GM18858 (cell line): ENCODE data around the gene CHD5.

Experiments
- ATAC-seq: cut with Tn5 transposase; IDR thresholded peaks from one replicate; pipeline ENCODE4 v1.9.1; 2021; ENCODE audit not compliant: unreplicated experiment

The CHD5 gene

DNA sequence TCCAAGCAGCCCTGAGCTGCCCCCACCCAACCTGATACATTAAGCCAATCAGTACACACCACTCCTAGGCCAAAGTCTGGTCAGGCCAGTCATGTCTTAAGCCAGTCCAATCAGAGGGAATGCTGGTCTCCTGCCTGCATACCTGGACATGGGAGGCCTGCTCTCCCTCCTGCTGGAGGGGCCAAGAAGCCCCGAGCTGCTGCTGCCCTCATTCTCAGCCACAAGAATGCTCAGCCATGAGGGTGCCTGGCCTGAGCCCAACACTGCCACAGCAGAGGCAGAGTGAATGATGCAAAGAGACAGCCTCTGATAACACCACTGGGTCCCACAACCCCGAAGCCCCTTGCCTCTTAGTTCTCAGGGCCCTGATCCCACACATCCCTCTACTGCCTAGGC is 23.0 kb downstream of the CHD5 start:
- ATAC-seq = no peak

DNA sequence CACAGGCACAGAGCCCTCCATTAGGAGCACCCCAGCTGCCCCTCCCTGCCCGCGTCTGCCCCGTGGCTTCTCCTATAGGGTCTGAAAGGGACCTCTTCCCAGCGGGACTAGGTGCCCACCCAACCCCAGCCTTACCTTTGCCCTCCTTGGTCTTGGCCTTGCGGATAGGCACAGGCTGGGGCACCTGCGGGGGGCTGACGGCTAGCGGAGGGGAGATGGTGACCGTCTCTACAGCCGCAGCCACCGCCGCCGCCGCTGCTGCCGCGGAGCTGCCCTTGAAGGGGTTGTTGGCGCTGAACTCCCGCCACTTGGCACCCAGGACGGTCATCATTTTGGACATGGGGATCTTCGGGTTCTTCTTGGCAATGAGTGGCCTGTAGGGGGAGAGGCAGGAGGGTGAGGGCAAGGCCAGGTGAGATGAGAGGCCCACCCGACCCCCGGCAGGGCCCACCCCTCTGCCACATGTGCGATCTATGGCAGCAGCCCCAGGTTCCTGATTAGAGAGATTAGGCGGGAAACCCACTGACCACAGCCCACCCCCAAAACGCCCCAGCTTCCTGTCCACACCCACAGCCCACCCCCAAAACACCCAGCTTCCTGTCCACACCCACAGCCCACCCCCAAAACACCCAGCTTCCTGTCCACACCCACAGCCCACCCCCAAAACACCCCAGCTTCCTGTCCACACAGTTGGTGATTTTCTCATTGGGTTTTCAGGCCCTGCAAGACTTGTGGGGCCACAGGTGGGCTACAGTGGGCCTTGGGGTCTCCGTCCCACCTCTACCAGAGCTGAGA is 25.4 kb downstream of the CHD5 start:
- no peak for ATAC-seq

DNA sequence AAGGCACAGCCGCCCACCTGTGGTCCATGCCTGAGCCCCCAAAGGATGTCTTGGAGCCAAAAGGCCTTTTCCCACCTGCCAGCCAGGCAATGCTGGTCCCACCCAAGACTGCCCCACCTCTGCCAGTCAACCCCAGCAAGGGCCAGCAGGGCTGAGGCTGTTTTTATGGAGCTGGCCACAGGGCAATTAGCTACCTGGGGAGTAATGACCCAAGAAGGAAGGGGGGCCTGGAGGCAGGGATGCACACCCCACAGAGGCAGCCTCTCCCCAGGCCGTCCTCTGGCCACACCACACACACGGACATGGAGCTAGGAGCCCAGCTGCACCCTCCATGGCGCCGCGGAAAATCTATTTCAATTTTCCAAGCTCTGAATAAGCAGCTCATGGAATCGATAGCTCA is 27.2 kb downstream of the CHD5 start:
- no peak for ATAC-seq

DNA sequence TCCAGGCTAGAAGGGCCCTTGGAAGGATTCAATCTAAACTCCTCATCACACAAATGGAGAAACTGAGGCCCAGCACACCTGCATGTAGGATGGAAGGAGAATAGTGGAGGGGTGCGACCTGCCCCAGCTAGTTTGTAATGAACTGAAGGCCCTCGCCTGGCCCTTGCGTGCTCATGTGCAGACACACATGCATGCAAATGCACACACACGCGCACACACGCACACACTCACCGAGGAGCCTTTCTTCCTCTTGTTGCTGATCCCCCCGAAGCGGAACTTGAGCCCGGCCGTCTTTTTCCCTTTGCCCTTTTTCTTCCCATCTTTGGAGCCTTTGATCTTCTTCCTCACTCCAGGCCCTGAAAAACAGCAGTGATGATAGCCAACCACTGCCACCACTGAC is 27.9 kb downstream of the CHD5 start:
- no peak for ATAC-seq

DNA sequence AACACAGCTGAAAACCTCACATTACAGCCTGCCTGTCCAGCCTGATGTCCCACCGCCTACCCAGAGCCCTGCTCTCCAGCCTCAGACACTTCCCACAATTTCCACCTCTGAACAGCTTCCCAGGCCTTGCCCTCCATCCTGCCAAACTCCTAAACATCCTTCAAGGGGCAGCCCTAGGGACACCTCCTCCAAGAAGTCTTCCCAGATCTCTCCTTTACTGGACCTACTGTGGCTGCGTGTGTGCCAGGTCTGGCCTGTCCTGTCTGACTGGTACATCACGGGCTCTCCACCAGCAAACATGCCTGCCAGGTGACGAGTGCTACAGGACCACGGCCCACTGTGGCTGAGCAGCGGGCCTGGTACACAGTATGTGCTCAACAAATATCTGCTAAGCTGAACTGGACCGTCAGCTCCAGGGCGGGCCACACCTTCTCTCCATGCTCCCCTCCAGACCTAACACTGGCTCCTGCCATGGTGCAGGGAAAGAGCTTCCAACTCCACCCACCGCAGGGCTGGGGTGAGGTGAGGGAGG is 28.8 kb downstream of the CHD5 start:
- ATAC-seq = no peak

GRCh38 chr1:6150006-6150938 is 29.8 kb downstream of the CHD5 start:
- ATAC-seq = no peak

- no peak for ATAC-seq
These were observed 30.5 kb downstream of the CHD5 start for GRCh38 chr1:6149597-6149996.

DNA sequence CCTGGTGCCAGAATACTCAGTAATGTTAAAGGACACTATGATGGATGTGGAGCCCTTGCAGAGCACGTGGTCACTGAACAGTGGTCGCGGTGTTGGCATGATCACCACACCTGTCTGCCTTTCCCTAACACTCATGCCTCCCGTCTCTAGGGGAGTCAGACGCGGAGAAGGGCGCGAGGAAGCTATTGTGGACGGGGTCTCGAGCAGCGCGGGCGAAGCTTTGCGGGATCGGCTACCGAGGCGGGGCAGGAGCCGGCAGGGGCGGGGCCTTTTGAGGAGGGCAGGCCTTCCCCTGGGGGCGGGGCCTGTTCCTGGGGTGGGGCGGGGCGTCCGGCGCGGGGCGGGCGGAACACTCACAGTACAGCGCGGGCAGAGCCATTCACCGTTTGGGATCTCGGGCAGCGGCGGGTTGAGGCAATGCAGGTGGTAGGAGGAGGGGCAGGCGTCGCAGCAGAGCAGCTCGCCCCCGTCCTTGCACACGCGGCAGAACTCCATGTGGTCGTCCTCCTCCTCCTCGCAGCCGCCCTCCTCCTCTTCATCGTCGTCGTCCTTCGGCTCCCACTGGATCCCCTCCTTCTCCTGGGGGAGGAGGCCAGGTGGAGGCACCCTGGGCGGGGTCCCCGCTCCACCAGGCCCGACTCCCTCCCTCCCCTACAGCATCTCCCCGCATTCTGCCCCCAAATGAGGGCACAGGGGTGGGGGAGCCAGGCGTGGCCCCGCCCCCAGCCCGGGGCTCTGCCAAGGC is 31.5 kb downstream of the CHD5 start:
- ATAC-seq = no peak

DNA sequence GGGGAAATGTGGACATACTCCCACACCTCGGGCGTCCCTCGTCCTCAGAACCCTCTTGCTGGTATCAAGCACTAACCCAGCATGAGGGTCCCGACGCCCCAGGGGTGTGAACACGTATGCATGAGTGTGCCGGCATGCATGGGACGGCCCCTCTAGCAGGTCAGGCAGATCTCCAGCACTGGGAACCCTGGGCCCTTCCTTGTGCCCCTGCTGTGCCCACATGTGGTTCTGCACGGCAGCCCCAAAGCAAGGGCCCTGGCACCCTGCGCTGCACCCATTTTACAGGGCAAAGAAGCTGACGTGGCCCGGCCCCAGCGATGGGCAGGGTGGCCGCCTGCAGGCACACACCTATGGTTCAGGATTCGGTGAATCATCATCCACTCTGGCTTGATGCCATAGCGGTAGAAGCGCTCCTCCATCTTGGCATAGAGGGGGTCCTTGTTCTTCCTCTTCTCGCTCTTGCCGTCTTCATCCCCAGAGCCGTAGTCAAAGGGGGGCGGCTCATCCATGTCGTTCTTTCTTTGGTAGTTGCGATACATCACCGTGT is 34.2 kb downstream of the CHD5 start:
- ATAC-seq = no peak

- ATAC-seq = no peak
These were observed 34.7 kb downstream of the CHD5 start for GRCh38 chr1:6145396-6145750.

- ATAC-seq = no peak
These were observed 35.3 kb downstream of the CHD5 start for GRCh38 chr1:6144647-6145395.

GRCh38 chr1:6144175-6144574 is 35.9 kb downstream of the CHD5 start:
- no peak for ATAC-seq

GRCh38 chr1:6143395-6143794 is 36.7 kb downstream of the CHD5 start:
- no peak for ATAC-seq

GRCh38 chr1:6142734-6143133 is 37.4 kb downstream of the CHD5 start:
- ATAC-seq = no peak

DNA sequence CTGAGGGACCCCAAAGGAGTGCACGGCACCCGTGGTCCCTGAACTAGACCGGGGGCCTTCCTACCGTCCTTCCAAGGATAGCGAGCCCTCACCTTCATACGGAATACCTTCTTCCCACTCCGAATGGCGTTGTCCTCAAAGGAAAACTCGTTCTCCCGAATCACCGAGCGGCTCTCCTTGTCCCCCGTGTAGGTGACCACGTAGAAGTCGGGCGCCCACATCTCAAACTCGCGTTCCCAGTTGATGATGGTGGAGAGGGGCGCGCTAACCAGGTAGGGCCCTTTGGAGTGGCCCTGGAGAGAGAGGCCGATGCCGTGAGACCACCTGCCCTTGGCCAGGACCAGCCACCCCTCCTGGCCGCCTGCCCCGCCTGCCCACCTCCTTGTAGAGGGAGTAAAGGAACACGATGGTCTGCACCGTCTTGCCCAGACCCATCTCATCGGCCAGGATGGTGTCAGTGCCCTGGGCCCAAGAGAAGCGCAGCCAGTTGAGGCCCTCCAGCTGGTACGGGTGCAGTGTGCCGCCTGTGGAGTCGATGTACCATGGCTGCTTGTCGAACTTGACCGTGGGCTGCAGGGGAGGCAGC is 38.0 kb downstream of the CHD5 start:
- ATAC-seq = no peak

- no peak for ATAC-seq
These were observed 38.5 kb downstream of the CHD5 start for GRCh38 chr1:6141592-6141991.

DNA sequence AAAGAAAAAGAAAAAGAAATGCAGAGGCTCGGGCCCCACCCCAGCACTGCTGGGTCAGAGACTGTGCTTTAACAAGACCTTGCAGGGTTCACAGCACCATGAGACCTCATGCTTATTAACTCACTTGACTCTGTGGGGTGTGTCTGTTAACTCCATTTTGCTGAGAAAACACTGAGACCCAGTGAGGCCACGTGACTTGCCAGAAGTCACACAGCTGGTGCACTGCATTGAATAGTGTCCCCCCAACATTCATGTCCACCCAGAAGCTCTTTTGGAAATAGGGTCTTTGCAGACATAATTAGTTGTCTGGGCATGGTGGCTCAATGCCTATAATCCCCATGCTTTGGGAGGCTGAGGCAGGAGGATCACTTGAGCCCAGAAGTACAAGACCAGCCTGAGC is 39.7 kb downstream of the CHD5 start:
- ATAC-seq = no peak

GRCh38 chr1:6137758-6138157 is 42.4 kb downstream of the CHD5 start:
- no peak for ATAC-seq

GRCh38 chr1:6136516-6137220 is 43.5 kb downstream of the CHD5 start:
- no peak for ATAC-seq
